Naive thymus-derived CD4-positive, alpha-beta T cell (primary cell): ENCODE measurements around the gene BDH2. TPM values are rescaled to one million over a fixed set of nuclear protein-coding genes. Genes with fewer than 3 reads are reported as not detected.

ENCODE experiments used
- ATAC-seq: fragments of 150-1000 bp; cut with Tn5 transposase; 2 replicates; pipeline ENCODE4 v1.10.0; 2021; ENCODE audit warnings: mild to moderate bottlenecking, moderate library complexity
- CTCF ChIA-PET: fragments of 350-600 bp; sonication (Branson Sonifier 250); formaldehyde crosslinking; loops from one replicate; lab custom pipeline; 2021; ENCODE audit warnings: antibody characterized with exemption; lab: Charles Lee
- POLR2A ChIA-PET: fragments of 350-600 bp; sonication (Branson Sonifier 250); formaldehyde crosslinking; loops from one replicate; lab custom pipeline; 2021; ENCODE audit warnings: antibody characterized with exemption, inconsistent platforms; lab: Charles Lee
- DNase-seq, 9 donors: peaks; one replicate each; pipeline versions ENCODE4 v3.0.0 to v3.0.0-alpha.2; 2020 to 2022; ENCODE audit warnings: mixed read lengths in 1 of 9
- H3K27ac ChIP-seq: one replicate; pipeline ENCODE4 v1.7.0; 2013; ENCODE audit warnings: mild to moderate bottlenecking, low read depth, low read length, moderate library complexity
- H3K27me3 ChIP-seq, 2 donors: one replicate each; pipeline ENCODE4 v1.7.0; 2013; ENCODE audit warnings: low read length in 2 of 2, mild to moderate bottlenecking in 2 of 2, moderate library complexity in 2 of 2; ENCODE audit not compliant: control insufficient read depth in 2 of 2, insufficient read depth in 2 of 2
- H3K36me3 ChIP-seq, 3 experiments: 1 replicate in 2 of 3; 2 replicates in 1 of 3; pipeline ENCODE4 v1.7.0; 2013; ENCODE audit warnings: low read length in 3 of 3, mild to moderate bottlenecking in 3 of 3, moderate library complexity in 1 of 3; ENCODE audit not compliant: insufficient read depth in 3 of 3, control insufficient read depth in 2 of 3
- H3K4me1 ChIP-seq, 2 donors: one replicate each; pipeline ENCODE4 v1.7.0; 2013; ENCODE audit warnings: low read length in 2 of 2, mild to moderate bottlenecking in 2 of 2, moderate library complexity in 1 of 2; ENCODE audit not compliant: control insufficient read depth in 2 of 2, insufficient read depth in 2 of 2
- H3K4me3 ChIP-seq: 2 replicates; pipeline ENCODE4 v1.7.0; 2013; ENCODE audit warnings: mild to moderate bottlenecking, low read length
- H3K9me3 ChIP-seq, 3 experiments: 1 replicate in 2 of 3; 2 replicates in 1 of 3; pipeline ENCODE4 v1.7.0; 2013; ENCODE audit warnings: low read length in 3 of 3; ENCODE audit not compliant: control insufficient read depth in 2 of 3
- H3K27ac Mint-ChIP-seq, 9 donors: one replicate each; pipeline ENCODE4 v1.8.0; 2020 to 2022; ENCODE audit warnings: mixed read lengths in 9 of 9, mild to moderate bottlenecking in 8 of 9, moderate library complexity in 5 of 9, inconsistent platforms in 2 of 9
- H3K27me3 Mint-ChIP-seq, 5 donors: one replicate each; pipeline ENCODE4 v1.8.0; 2021 to 2022; ENCODE audit warnings: mixed read lengths in 5 of 5, mild to moderate bottlenecking in 1 of 5
- H3K36me3 Mint-ChIP-seq, 5 donors: one replicate each; pipeline ENCODE4 v1.8.0; 2020 to 2022; ENCODE audit warnings: mixed read lengths in 5 of 5, mild to moderate bottlenecking in 3 of 5, inconsistent platforms in 1 of 5
- H3K4me1 Mint-ChIP-seq, 7 donors: one replicate each; pipeline ENCODE4 v1.8.0; 2020 to 2022; ENCODE audit warnings: mixed read lengths in 7 of 7, mild to moderate bottlenecking in 3 of 7, inconsistent platforms in 1 of 7
- H3K4me3 Mint-ChIP-seq, 10 donors: one replicate each; pipeline ENCODE4 v1.8.0; 2020 to 2022; ENCODE audit warnings: mild to moderate bottlenecking in 10 of 10, mixed read lengths in 10 of 10, moderate library complexity in 6 of 10, inconsistent platforms in 2 of 10
- H3K9me3 Mint-ChIP-seq, 11 donors: one replicate each; pipeline ENCODE4 v1.8.0; 2020 to 2022; ENCODE audit warnings: mixed read lengths in 11 of 11, mild to moderate bottlenecking in 4 of 11, inconsistent platforms in 1 of 11, moderate library complexity in 1 of 11
- intact Hi-C, 2 donors: fragments of 100-400 bp; cut with micrococcal nuclease; formaldehyde crosslinking; loops; one replicate each; pipeline ENCODE4 v1.15.1; 2023
- polyA plus RNA-seq, 2 donors: library from polyadenylated mRNA; unstranded; fragments of 300-500 nt; fragmentation: Illumina TruSeq; gene quantifications; one replicate each; pipeline ENCODE4 v1.2.3, GENCODE V29; 2021
- total RNA-seq, 6 experiments: library from RNA in 5 of 6; stranded (reverse) in 5 of 6; gene quantifications; 1 replicate in 5 of 6; 2 replicates in 1 of 6; pipeline ENCODE4 v1.2.3 and lab custom pipeline; 2021 to 2026

Gene BDH2
- total RNA-seq (10 to 100 TPM in 4 of 5 experiments, 1 to 10 TPM in 1; 8.4 to 21.9 (median 18.5) TPM), polyA plus RNA-seq (10 to 100 TPM; 33.3 to 41.0 TPM), total RNA-seq (lab: John Stamatoyannopoulos, UW) (11.8 reads per million, percentile 39 among the genes with 10 or more reads in this experiment)

- H3K9me3 ChIP-seq: no peaks in the 10 kb centered on the region
- ATAC-seq (peak; percentile 100), DNase-seq (peak in 7 of 9 donors; percentile 72 to 86 (median 83))
- intact Hi-C loops: loop anchor here (1.0 to 10.0 kb wide), 25 partner anchors 9 to 1935 kb away; partner anchors contain the start of genes CISD2 (in 2 of the 2), NFKB1 (in 2 of the 2), SLC39A8 (in 2 of the 2) and SLC9B1 (in 2 of the 2)
- peak within 1 kb of the TSS; percentile 62 for H3K4me3 ChIP-seq
- Mint-ChIP-seq H3K9me3 (no peaks in the 10 kb centered on the region), H3K27ac (peak within 1 kb of the TSS; percentile 81 to 95 (median 92)), H3K27me3 (no peaks in the 10 kb centered on the region), H3K4me3 (peak within 1 kb of the TSS; percentile 88 to 100 (median 94)), H3K36me3 (peaks cover 0 to 12% (median 0%) of the 10 kb centered on the region in 5 donors), H3K4me1 (peaks cover 22 to 45% (median 34%) of the 10 kb centered on the region in 7 donors)
- H3K27me3 ChIP-seq: no peaks in the 10 kb centered on the region
- no peaks in the 10 kb centered on the region for H3K36me3 ChIP-seq
- ChIA-PET POLR2A (interaction anchor here (0.7 to 2.1 kb wide), 5 partner anchors 23 to 273 kb away, joined by 4 to 12 read pairs (median 4); partner anchors contain the start of genes SLC9B2 and UBE2D3), CTCF (interaction anchor here (0.5 to 2.8 kb wide), 9 partner anchors 8 to 669 kb away, joined by 3 to 17 read pairs (median 3); no protein-coding TSS in a partner anchor)
- H3K4me1 ChIP-seq: peaks cover 4 to 11% of the 10 kb centered on the region in 2 donors
- peak within 1 kb of the TSS; percentile 69 for H3K27ac ChIP-seq
Measured at GRCh38 chr4:103099691-103100392, at the start of gene BDH2. TSS of gene BDH2 (minus strand) at chr4:103099834. CDS start at chr4:103096254, 3,580 bp downstream.

- Histone ChIP-seq H3K27me3 (no peaks in the 10 kb centered on the region), H3K9me3 (no peaks in the 10 kb centered on the region), H3K27ac (no peak overlapping the region), H3K36me3 (no peaks in the 10 kb centered on the region), H3K4me3 (no peak overlapping the region), H3K4me1 (no peaks in the 10 kb centered on the region)
- Mint-ChIP-seq H3K9me3 (peaks cover 0 to 18% (median 2%) of the 10 kb centered on the region in 11 donors), H3K27me3 (no peaks in the 10 kb centered on the region), H3K36me3 (peaks cover 0 to 67% (median 6%) of the 10 kb centered on the region in 5 donors), H3K4me3 (no peak overlapping the region), H3K27ac (no peak overlapping the region), H3K4me1 (no peaks in the 10 kb centered on the region)
- DNase-seq: no peak
- ChIA-PET POLR2A (no interaction called here), CTCF (no interaction called here)
- ATAC-seq: no peak
- intact Hi-C loops: no loop called here
Measured at GRCh38 chr4:103144926-103145325, 45.3 kb upstream of the BDH2 start.

DNA sequence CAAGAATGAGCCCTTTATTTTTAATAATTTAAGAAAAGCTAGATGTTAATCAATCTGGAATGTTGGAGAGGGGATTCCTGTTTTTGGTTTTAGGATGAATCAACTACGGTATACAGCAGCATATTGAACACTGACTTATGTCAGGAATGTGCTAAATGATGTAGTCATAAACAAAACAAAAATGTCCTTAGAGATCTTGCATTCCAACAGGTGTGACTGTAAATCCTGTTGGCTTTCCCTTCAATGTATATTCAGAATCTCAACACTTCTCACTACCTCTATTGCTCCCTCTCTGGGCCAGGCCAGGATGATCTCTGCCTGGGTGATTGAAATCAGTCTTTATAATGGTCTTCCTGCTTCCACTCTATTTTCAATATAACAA is 37.8 kb upstream of the BDH2 start:
- Mint-ChIP-seq H3K27me3 (no peaks in the 10 kb centered on the region), H3K4me3 (no peak overlapping the region), H3K9me3 (no peaks in the 10 kb centered on the region), H3K27ac (no peak overlapping the region), H3K36me3 (peaks cover 0 to 48% (median 0%) of the 10 kb centered on the region in 5 donors), H3K4me1 (peaks cover 0 to 10% (median 5%) of the 10 kb centered on the region in 7 donors)
- H3K36me3 ChIP-seq: no peaks in the 10 kb centered on the region
- no peak overlapping the region for H3K27ac ChIP-seq
- H3K27me3 ChIP-seq: no peaks in the 10 kb centered on the region
- H3K4me1 ChIP-seq: no peaks in the 10 kb centered on the region
- ChIA-PET POLR2A (no interaction called here), CTCF (no interaction called here)
- DNase-seq (no peak), ATAC-seq (no peak)
- intact Hi-C loops: no loop called here
- no peaks in the 10 kb centered on the region for H3K9me3 ChIP-seq
- no peak overlapping the region for H3K4me3 ChIP-seq

GRCh38 chr4:103136671-103137445 is 37.2 kb upstream of the BDH2 start:
- Histone ChIP-seq H3K27me3 (no peaks in the 10 kb centered on the region), H3K4me1 (no peaks in the 10 kb centered on the region), H3K27ac (no peak overlapping the region), H3K4me3 (no peak overlapping the region), H3K36me3 (no peaks in the 10 kb centered on the region), H3K9me3 (no peaks in the 10 kb centered on the region)
- Mint-ChIP-seq H3K36me3 (peaks cover 0 to 49% (median 0%) of the 10 kb centered on the region in 5 donors), H3K27me3 (no peaks in the 10 kb centered on the region), H3K27ac (peak overlapping the region in 1 of 9 donors; percentile 14), H3K4me1 (peaks cover 0 to 10% (median 5%) of the 10 kb centered on the region in 7 donors), H3K9me3 (no peaks in the 10 kb centered on the region), H3K4me3 (no peak overlapping the region)
- ChIA-PET POLR2A (no interaction called here), CTCF (no interaction called here)
- intact Hi-C loops: no loop called here
- DNase-seq: no peak
- peak; percentile 37 for ATAC-seq

DNA sequence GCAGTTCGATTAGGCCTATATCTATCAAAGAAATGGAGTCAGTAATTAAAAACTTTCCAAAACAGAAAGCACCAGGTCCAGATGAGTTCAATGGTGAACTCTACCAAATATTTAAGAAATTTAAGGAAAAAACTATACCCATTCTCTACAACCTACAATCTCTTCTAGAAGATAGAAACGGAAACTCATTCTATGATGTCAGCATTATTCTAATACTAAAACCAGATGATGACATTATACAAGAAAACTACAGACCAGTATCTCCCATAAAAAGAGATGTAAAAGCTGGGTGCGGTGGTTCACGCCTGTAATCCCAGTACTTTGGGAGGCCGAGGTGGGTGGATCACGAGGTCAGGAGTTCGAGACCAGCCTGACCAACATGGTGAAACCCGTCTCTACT is 29.5 kb upstream of the BDH2 start:
- POLR2A ChIA-PET: no interaction called here
- Mint-ChIP-seq H3K9me3 (peaks cover 0 to 23% (median 16%) of the 10 kb centered on the region in 11 donors), H3K27ac (no peak overlapping the region), H3K4me3 (no peak overlapping the region), H3K36me3 (peaks cover 4 to 68% (median 16%) of the 10 kb centered on the region in 5 donors), H3K27me3 (no peaks in the 10 kb centered on the region), H3K4me1 (no peaks in the 10 kb centered on the region)
- no peak overlapping the region for H3K4me3 ChIP-seq
- no peak overlapping the region for H3K27ac ChIP-seq
- H3K4me1 ChIP-seq: no peaks in the 10 kb centered on the region
- no peaks in the 10 kb centered on the region for H3K36me3 ChIP-seq
- intact Hi-C loops: no loop called here
- no peaks in the 10 kb centered on the region for H3K27me3 ChIP-seq
- peaks cover 0 to 7% (median 0%) of the 10 kb centered on the region in 3 experiments for H3K9me3 ChIP-seq
- ATAC-seq (no peak), DNase-seq (no peak)
- CTCF ChIA-PET: no interaction called here

- no peak for ATAC-seq
- Histone ChIP-seq H3K36me3 (no peaks in the 10 kb centered on the region), H3K9me3 (peaks cover 0 to 7% (median 0%) of the 10 kb centered on the region in 3 experiments), H3K4me3 (no peak overlapping the region), H3K27ac (no peak overlapping the region), H3K4me1 (no peaks in the 10 kb centered on the region), H3K27me3 (no peaks in the 10 kb centered on the region)
- intact Hi-C loops: no loop called here
- no peaks in the 10 kb centered on the region for H3K27me3 Mint-ChIP-seq
- ChIA-PET CTCF (no interaction called here), POLR2A (no interaction called here)
- no peak overlapping the region for H3K27ac Mint-ChIP-seq
- H3K4me3 Mint-ChIP-seq: no peak overlapping the region
- H3K36me3 Mint-ChIP-seq: peaks cover 4 to 67% (median 16%) of the 10 kb centered on the region in 5 donors
- peaks cover 0 to 23% (median 16%) of the 10 kb centered on the region in 11 donors for H3K9me3 Mint-ChIP-seq
- no peak for DNase-seq
- H3K4me1 Mint-ChIP-seq: no peaks in the 10 kb centered on the region
Measured at GRCh38 chr4:103126126-103126525, 26.5 kb upstream of the BDH2 start.
